ENCODE data around the gene CPNE6. TPM values are rescaled to one million over a fixed set of nuclear protein-coding genes. Genes with fewer than 3 reads are reported as not detected.

CPNE6 gene
- total and polyA plus RNA-seq, 2 of the 13 experiments (the other 11 are each of a cell fraction or from before 2014, with no cell fraction given), result not detected

- no peak for TF ChIP-seq GLI4 (CRISPR knock-in tag; IDR thresholded peaks at IDR 0.05; ENCODE audit: borderline replicate concordance)
These were observed 4.0 kb upstream of the CPNE6 start (continued) for GRCh38 chr14:24067133-24068082.

GRCh38 chr14:24068711-24069410 lies 2.5 kb upstream of the CPNE6 start:
- Histone ChIP-seq H3K4me3 (replicated peaks in 1 of 3; ENCODE audit: insufficient read depth in 1 of 3, low read depth in 2 of 3, low read length in 3 of 3) (no peak overlapping the region), H4K20me1 (ENCODE audit: insufficient read depth, low read length) (no peaks in the 10 kb centered on the region), H2AFZ (ENCODE audit: low read length) (no peak overlapping the region), H3K9ac (ENCODE audit: insufficient read depth, low read depth, low read length) (no peak overlapping the region), H3K79me2 (ENCODE audit: insufficient read depth, low read length) (no peaks in the 10 kb centered on the region), H3K27me3 (ENCODE audit: control insufficient read depth in 1 of 2, insufficient read depth in 2 of 2, low read length in 2 of 2) (peaks cover 16 to 60% of the 10 kb centered on the region in 2 experiments; a peak in 4 of 5 replicates), H3K4me1 (ENCODE audit: insufficient read depth, low read length) (peaks cover 33% of the 10 kb centered on the region), H3K36me3 (replicated peaks in 1 of 2; ENCODE audit: control insufficient read depth in 1 of 2, insufficient read depth in 2 of 2, low read length in 2 of 2) (no peaks in the 10 kb centered on the region), H3K4me2 (ENCODE audit: low read depth, low read length) (no peak overlapping the region), H3K9me3 (ENCODE audit: low read length) (no peaks in the 10 kb centered on the region), H3K27ac (ENCODE audit: extremely low read length, insufficient read depth, low read length) (no peak overlapping the region)
- ChIA-PET CTCF (ENCODE audit: low intra/inter-chr PET ratio, low total read pairs) (no interaction called here), POLR2A (interaction anchor here (1.4 to 4.7 kb wide), 3 partner anchors 13 to 67 kb away, joined by 5 to 62 read pairs (median 7); partner anchors contain the start of genes PCK2 and PSME1)
- intact Hi-C loops (cut with micrococcal nuclease; ENCODE audit: unreplicated experiment) (no loop called here), in situ Hi-C loops (cut with HindIII; ENCODE audit: extremely low pct_ligation_motif_present, low pct_unique_long_range_greater_than_20kb) (no loop called here)
- BruUV-seq (replicated peaks), result no TSS peak
- WGBS (ENCODE audit: low lambda C conversion rate), result 27% methylated on average over 10 of the region's 10 CpGs
- DNase-seq (ENCODE audit: low spot score), result no peak
- FAIRE-seq, result no peak
- no peak for ATAC-seq
- TF ChIP-seq ZNF652 (CRISPR knock-in tag; IDR thresholded peaks at IDR 0.05; ENCODE audit: borderline replicate concordance, low read depth), result no peak
- no peak for TF ChIP-seq SNAPC2 (CRISPR knock-in tag; IDR thresholded peaks at IDR 0.05)
- TF ChIP-seq ZHX1 (CRISPR knock-in tag; IDR thresholded peaks at IDR 0.05; ENCODE audit: low read depth), result 0 out of 2 replicates have a peak, but pooled peaks have one; percentile 45
- no peak for TF ChIP-seq PAX8 (CRISPR knock-in tag; IDR thresholded peaks at IDR 0.05; ENCODE audit: borderline replicate concordance)
- no peak for TF ChIP-seq ERF (CRISPR knock-in tag; IDR thresholded peaks at IDR 0.05)
- TF ChIP-seq ZNF407 (CRISPR knock-in tag; IDR thresholded peaks at IDR 0.05; ENCODE audit: not compliant biosample characterization), result no peak
- TF ChIP-seq ZNF337 (CRISPR knock-in tag; IDR thresholded peaks at IDR 0.05; ENCODE audit: borderline replicate concordance, low read depth), result no peak

Data from HepG2 (cell line).